Umbilical cord (tissue), 2 donors: ENCODE results near the gene PSMD14. TPM values are rescaled to one million over a fixed set of nuclear protein-coding genes. Genes with fewer than 3 reads are reported as not detected.

Source experiments
- DNase-seq: peaks from one replicate; pipeline ENCODE4 v3.0.0-alpha.2; 2015; ENCODE audit warnings: low spot score
- total RNA-seq: library from RNA; depleted of rRNA; stranded (reverse); fragments of >200 nt; gene quantifications from one replicate; pipeline ENCODE4 v1.2.3, GENCODE V29; 2014; ENCODE audit warnings: low replicate concordance; ENCODE audit not compliant: insufficient read depth

PSMD14 gene
- total RNA-seq, 1 donor from 2014 or later: 33.7 TPM

DNA sequence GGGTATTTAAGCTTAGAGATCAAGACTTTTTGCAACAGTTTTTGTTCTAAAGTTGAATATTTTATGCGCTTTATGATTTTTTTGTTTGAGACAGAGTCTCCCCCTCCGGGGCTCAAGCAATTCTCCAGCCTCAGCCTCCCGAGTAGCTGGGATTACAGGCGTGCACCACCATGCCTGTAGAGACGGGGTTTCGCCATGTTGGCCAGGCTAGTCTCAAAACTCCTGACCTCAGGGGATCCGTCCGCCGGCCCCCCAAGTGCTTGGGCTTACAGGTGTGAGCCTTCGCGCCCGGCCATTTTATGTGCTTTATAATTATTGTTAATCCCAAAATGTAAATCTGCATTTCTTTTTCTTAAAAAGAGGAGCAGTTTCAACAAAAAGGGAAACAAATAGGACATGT lies 136.9 kb downstream of the PSMD14 start:
- no peak for DNase-seq

DNA sequence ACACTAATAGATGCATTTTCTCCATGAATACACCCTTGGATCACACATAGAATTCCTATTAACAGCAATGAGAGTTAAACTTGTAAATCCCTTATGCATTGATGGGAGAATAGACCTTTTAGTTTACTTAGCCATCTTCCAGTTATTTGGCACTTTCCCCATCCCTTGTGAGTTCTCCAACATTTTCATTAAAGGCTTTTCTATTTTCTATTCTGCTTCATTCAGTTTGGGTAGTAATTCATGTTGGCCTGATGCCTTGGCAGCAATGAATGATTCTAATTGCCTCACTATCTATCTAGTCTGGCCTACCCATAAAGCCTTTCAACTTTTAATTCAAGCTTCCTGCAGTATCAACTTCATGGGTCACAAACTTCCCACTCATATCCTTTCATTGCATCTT lies 140.2 kb downstream of the PSMD14 start:
- no peak for DNase-seq

Other genes with a start within 250 kb of the PSMD14 start
- 134 TPM for gene TANK, start 148.0 kb upstream of the PSMD14 start, total RNA-seq
- 4.3 TPM for gene TBR1, start 107.9 kb downstream of the PSMD14 start, total RNA-seq